ENCODE measurements around the gene ZDHHC20. TPM values are rescaled to one million over a fixed set of nuclear protein-coding genes. Genes with fewer than 3 reads are reported as not detected.

ZDHHC20 gene
- total and polyA plus RNA-seq, 2 of the 4 experiments (the other 2 are of a cell fraction), result 16.1 to 72.4 TPM

- H2AFZ ChIP-seq (replicated peaks; ENCODE audit: low read length, poor library complexity), result no peak overlapping the region
- H3K36me3 ChIP-seq (ENCODE audit: control insufficient read depth, insufficient read depth, low read length), result 0 out of 2 replicates have a peak, but pooled peaks cover 3% of the 10 kb centered on the region
- no peak overlapping the region for H2BK20ac ChIP-seq (ENCODE audit: low read depth, low read length)
- H3K9me3 ChIP-seq (ENCODE audit: control insufficient read depth, insufficient read depth, low read length), result no peaks in the 10 kb centered on the region
- no peak overlapping the region for H2AK5ac ChIP-seq (ENCODE audit: low read depth, low read length)
- ATAC-seq (ENCODE audit: low read depth) (no peak), DNase-seq (no peak)
- H2BK5ac ChIP-seq (ENCODE audit: low read depth, low read length, poor library complexity, severe bottlenecking), result no peak overlapping the region
- no peak overlapping the region for H2BK15ac ChIP-seq (ENCODE audit: low read depth, low read length)
- H2BK120ac ChIP-seq (ENCODE audit: low read depth, low read length), result no peak overlapping the region
- intact Hi-C loops (cut with micrococcal nuclease) (no loop called here), dilution Hi-C loops (cut with HindIII; ENCODE audit: low sequenced_read_pairs, unreplicated experiment) (no loop called here), in situ Hi-C loops (cut with MboI; ENCODE audit: low sequenced_read_pairs) (no loop called here)
- no peaks in the 10 kb centered on the region for H3K4me1 ChIP-seq (ENCODE audit: control insufficient read depth, insufficient read depth, low read length)
- no peak overlapping the region for H3K56ac ChIP-seq (ENCODE audit: extremely low read depth, insufficient read depth, low read length)
- BruUV-seq (replicated peaks), result no TSS peak
- 100% methylated on average over 1 of the region's 3 CpGs; no CpG with 5 or more reads in 1 of the 2 experiments for WGBS, 2 experiments (ENCODE audit: extremely low coverage in 2 of 2, insufficient read length in 1 of 2)
- no peak overlapping the region for H3K4ac ChIP-seq (ENCODE audit: low read depth, low read length)
- TF ChIP-seq, protein P1, sequence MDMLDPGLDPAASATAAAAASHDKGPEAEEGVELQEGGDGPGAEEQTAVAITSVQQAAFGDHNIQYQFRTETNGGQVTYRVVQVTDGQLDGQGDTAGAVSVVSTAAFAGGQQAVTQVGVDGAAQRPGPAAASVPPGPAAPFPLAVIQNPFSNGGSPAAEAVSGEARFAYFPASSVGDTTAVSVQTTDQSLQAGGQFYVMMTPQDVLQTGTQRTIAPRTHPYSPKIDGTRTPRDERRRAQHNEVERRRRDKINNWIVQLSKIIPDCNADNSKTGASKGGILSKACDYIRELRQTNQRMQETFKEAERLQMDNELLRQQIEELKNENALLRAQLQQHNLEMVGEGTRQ (IDR thresholded peaks at IDR 0.05; ENCODE audit: low read depth, low read length), result no peak
- TF ChIP-seq MAFK (IDR thresholded peaks at IDR 0.05; ENCODE audit: low read depth, low read length) (no peak), MXI1 (IDR thresholded peaks at IDR 0.05; ENCODE audit: borderline replicate concordance, low read depth, low read length) (no peak), ELK1 (IDR thresholded peaks at IDR 0.05; ENCODE audit: borderline replicate concordance, low read depth, low read length) (no peak), BHLHE40 (IDR thresholded peaks at IDR 0.05; ENCODE audit: low read depth, low read length) (no peak), POLR2A (IDR thresholded peaks at IDR 0.05; ENCODE audit: low read depth, low read length) (no peak), RCOR1 (IDR thresholded peaks at IDR 0.05; ENCODE audit: insufficient replicate concordance, low read length) (no peak)
- TF ChIP-seq, protein P2, sequence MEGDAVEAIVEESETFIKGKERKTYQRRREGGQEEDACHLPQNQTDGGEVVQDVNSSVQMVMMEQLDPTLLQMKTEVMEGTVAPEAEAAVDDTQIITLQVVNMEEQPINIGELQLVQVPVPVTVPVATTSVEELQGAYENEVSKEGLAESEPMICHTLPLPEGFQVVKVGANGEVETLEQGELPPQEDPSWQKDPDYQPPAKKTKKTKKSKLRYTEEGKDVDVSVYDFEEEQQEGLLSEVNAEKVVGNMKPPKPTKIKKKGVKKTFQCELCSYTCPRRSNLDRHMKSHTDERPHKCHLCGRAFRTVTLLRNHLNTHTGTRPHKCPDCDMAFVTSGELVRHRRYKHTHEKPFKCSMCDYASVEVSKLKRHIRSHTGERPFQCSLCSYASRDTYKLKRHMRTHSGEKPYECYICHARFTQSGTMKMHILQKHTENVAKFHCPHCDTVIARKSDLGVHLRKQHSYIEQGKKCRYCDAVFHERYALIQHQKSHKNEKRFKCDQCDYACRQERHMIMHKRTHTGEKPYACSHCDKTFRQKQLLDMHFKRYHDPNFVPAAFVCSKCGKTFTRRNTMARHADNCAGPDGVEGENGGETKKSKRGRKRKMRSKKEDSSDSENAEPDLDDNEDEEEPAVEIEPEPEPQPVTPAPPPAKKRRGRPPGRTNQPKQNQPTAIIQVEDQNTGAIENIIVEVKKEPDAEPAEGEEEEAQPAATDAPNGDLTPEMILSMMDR (conservative IDR thresholded peaks at IDR 0.05; ENCODE audit: low read depth, low read length), result no peak
- no peak overlapping the region for H4K5ac ChIP-seq (ENCODE audit: low read depth, low read length)
- H3K18ac ChIP-seq (ENCODE audit: low read depth, low read length), result no peak overlapping the region
- no peaks in the 10 kb centered on the region for H3K27me3 ChIP-seq (ENCODE audit: control insufficient read depth, insufficient read depth, low read length)
- H3K14ac ChIP-seq (replicated peaks; ENCODE audit: low read depth, low read length), result no peak overlapping the region
- H3K4me3 ChIP-seq (ENCODE audit: insufficient read depth, low read depth, low read length), result no peak overlapping the region
- no peak overlapping the region for H3K23ac ChIP-seq (ENCODE audit: low read depth, low read length)
- no peaks in the 10 kb centered on the region; the same call in 1 of the 2 replicates for H3K9me1 ChIP-seq (ENCODE audit: insufficient read depth, low read length)
- no peak overlapping the region for H3K4me2 ChIP-seq (ENCODE audit: low read depth, low read length)
- ChIA-PET POLR2A (ENCODE audit: unreplicated experiment) (no interaction called here), CTCF (no interaction called here)
- H4K8ac ChIP-seq (ENCODE audit: low read depth in 2 of 2, low read length in 2 of 2), result no peak overlapping the region
- H3K9ac ChIP-seq (ENCODE audit: low read depth, low read length), result no peak overlapping the region
- H3K27ac ChIP-seq (ENCODE audit: insufficient read depth, low read length), result no peak overlapping the region
- H4K91ac ChIP-seq (ENCODE audit: insufficient read depth, low read depth, low read length), result no peak overlapping the region
- no peaks in the 10 kb centered on the region for H4K20me1 ChIP-seq (ENCODE audit: insufficient read depth, low read length)
- no peak overlapping the region for H2AK9ac ChIP-seq (replicated peaks; ENCODE audit: low read depth, low read length, poor library complexity)
- H3K79me1 ChIP-seq (ENCODE audit: low read depth in 1 of 2, low read length in 2 of 2), result peaks cover 0 to 3% of the 10 kb centered on the region in 2 experiments; a peak in 2 of 4 replicates
These were observed 63.1 kb downstream of the ZDHHC20 start for GRCh38 chr13:21395953-21396352.
